Measurements from ENCODE around the gene BMP7.

BMP7 gene

DNA sequence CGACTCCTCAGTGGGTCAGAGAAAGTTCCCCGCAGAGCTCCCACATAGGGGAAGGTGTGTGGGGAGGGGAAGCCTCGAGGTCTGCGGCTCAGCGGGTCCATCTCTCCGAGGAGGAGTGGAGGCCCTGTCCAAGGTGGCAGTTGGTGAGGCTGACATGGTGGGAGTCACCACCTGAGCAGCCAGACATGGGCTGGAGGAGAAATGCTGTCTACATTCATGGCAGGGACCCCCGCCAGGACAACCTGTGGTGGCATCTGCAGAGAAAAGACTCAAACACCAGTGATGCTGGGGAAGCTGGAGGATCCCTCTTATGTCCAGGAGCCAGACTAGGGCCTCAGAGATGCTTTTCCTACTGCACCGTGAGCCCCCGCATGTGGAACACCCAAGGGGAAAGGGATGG, 49.8 kb downstream of the BMP7 start:
- TF ChIP-seq, protein P1, sequence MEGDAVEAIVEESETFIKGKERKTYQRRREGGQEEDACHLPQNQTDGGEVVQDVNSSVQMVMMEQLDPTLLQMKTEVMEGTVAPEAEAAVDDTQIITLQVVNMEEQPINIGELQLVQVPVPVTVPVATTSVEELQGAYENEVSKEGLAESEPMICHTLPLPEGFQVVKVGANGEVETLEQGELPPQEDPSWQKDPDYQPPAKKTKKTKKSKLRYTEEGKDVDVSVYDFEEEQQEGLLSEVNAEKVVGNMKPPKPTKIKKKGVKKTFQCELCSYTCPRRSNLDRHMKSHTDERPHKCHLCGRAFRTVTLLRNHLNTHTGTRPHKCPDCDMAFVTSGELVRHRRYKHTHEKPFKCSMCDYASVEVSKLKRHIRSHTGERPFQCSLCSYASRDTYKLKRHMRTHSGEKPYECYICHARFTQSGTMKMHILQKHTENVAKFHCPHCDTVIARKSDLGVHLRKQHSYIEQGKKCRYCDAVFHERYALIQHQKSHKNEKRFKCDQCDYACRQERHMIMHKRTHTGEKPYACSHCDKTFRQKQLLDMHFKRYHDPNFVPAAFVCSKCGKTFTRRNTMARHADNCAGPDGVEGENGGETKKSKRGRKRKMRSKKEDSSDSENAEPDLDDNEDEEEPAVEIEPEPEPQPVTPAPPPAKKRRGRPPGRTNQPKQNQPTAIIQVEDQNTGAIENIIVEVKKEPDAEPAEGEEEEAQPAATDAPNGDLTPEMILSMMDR (IDR thresholded peaks at IDR 0.05; ENCODE audit: control insufficient read depth, extremely low read depth, insufficient read depth), result no peak
- DNase-seq (ENCODE audit: low read depth), result no peak
- H3K4me3 ChIP-seq (ENCODE audit: low read depth, low read length), result no peak overlapping the region

DNA sequence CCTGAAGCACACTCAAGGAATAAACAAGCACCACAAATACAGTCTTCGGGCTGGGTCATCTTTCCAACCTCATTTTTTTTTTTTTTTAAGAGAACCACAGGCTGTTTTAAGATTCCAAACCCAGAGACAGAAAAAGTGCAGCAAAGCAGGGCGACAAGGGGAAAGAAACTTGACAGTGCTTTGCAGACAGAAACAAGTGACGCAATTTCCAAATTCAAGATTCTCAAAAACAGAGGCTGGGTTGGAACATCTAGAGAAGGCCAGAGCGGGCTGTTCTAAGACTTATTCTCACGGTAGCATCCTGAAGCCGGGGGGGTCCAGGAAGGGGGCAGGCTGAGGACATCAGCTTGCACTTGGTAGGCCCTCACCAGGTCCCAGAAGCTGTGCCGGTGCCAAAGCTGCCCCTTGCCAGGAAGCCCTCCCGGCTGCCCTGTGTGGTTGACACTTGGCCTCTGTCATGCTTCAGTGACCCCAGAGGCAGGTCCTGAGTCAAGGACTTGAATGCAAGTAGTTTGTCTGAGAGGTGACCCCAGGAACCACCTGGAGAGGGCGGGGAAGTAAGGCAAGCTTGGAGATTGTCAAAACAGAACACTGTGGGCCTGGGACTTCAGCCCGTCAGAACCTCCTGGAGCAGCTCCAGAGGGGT, 50.5 kb downstream of the BMP7 start:
- H3K4me3 ChIP-seq (ENCODE audit: low read depth, low read length), result no peak overlapping the region
- DNase-seq (ENCODE audit: low read depth), result no peak
- TF ChIP-seq, protein P1 (IDR thresholded peaks at IDR 0.05; ENCODE audit: control insufficient read depth, extremely low read depth, insufficient read depth), result no peak

DNA sequence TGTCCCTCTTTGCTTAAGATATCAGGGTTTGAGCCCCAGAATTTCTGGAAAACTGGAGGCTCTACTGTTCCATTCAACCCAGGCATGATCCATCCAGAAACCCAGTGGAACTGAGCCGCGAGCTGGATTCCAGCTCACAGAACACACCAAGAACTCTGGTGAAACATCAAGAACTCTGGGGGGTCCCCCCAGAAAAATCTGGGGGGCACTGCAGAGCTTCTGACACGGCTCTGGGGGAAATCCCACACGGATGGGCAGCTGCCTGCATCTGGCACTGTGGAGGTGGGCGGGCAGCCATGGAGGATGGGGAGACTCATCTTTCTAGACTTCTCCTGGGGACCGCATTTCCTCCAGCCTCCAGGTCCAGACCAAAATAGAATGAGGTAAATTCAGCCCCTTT, 51.0 kb downstream of the BMP7 start:
- TF ChIP-seq, protein P1 (IDR thresholded peaks at IDR 0.05; ENCODE audit: control insufficient read depth, extremely low read depth, insufficient read depth), result no peak

DNA sequence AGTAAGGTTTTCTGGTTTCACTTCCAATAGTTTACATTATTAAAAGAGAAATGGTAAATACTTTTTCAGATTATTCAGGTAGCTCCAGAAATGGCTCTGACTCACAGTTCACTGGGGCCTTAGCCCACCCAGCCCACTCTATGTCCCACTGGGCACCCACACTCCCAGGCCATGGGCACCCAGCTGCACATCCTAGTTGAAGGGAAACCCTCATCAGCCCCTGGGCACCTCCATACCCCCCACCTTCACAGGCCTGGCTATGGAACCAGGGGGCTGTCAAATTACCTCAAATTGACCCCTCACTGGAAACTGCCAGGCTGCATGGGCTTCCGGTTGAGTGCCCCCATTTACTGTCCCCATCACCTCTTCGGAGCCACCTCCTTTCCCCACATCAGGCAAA, 51.5 kb downstream of the BMP7 start:
- TF ChIP-seq, protein P1 (IDR thresholded peaks at IDR 0.05; ENCODE audit: control insufficient read depth, extremely low read depth, insufficient read depth), result no peak
- DNase-seq (ENCODE audit: low read depth), result no peak
- H3K4me3 ChIP-seq (ENCODE audit: low read depth, low read length), result no peak overlapping the region

More for the DNA sequence above, 51.0 kb downstream of the BMP7 start:
- DNase-seq (ENCODE audit: low read depth), result no peak
- H3K4me3 ChIP-seq (ENCODE audit: low read depth, low read length), result no peak overlapping the region

DNA sequence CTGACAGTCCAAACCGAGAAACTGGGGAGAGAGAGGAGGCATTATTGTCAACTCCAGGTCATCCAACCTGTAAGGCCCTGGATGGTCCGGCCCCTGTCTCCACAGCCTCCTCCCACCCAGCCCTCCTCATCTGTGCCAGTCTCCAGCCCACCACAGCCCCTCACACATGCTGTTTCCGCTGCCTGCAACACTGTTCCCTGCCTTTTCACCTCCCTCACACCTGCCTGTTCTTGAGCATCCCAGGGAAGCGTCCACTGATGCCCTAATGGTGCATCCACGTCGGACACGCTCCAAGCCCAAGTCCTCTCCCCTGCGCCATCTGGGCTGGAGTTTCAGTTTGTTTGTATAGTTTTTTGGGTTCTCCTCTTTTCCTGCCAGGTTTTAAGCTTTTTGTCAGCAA, 52.0 kb downstream of the BMP7 start:
- TF ChIP-seq, protein P1 (IDR thresholded peaks at IDR 0.05; ENCODE audit: control insufficient read depth, extremely low read depth, insufficient read depth), result no peak
- H3K4me3 ChIP-seq (ENCODE audit: low read depth, low read length), result no peak overlapping the region
- DNase-seq (ENCODE audit: low read depth), result no peak

DNA sequence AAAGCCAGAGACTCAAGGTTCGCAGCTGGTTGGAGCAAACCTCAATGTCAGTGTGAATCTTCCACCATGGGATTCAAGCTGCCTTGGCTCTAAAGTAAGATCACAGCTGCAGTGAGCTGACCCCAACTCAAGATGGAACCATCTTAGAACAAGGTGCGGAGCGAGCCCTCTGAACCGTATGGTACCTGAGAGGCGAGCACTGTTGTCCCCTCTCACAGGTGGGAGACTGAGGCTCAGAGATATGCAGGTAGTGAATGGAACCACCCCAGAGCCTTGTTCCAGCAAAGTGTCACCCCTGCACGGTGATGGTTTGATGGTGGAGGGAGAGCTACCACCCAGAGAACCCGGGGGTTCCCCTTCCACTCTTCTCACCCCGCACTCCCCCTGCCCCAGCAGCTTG, 52.5 kb downstream of the BMP7 start:
- TF ChIP-seq, protein P1 (IDR thresholded peaks at IDR 0.05; ENCODE audit: control insufficient read depth, extremely low read depth, insufficient read depth), result no peak
- DNase-seq (ENCODE audit: low read depth), result no peak
- H3K4me3 ChIP-seq (ENCODE audit: low read depth, low read length), result no peak overlapping the region

DNA sequence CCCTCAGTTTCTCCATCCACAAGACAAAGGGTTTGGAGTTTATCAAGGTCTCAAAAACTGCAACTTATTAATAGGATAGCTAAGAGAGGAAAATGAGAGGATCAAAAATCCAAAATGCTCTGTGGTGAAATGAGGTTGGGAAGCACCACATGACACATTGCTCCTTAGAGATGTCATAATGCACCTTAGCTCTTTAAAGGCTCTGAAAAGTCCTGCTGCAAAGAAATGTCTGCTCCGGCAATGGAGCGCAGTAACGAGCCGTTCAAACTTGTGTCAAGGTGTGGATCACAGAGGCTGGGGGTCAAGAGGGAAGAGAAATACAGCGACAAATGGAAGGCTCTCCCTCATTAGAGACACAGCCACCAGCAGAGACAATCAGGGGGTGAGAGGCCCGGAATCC, 53.1 kb downstream of the BMP7 start:
- TF ChIP-seq, protein P1 (IDR thresholded peaks at IDR 0.05; ENCODE audit: control insufficient read depth, extremely low read depth, insufficient read depth), result no peak
- DNase-seq (ENCODE audit: low read depth), result no peak
- H3K4me3 ChIP-seq (ENCODE audit: low read depth, low read length), result no peak overlapping the region

Data from LNCaP clone FGC (cell line).